Activated T-helper 1 cell treated with anti-CD3 and anti-CD28 coated beads, Interleukin-12 subunit alpha, Interleukin-12 subunit beta, Interleukin-2, Interleukin-4 antibody, amounts not matched to agents 30 ng/mL and 10 ng/mL and 1 ng/mL, durations not matched to agents 14 hours and 24 hours and 36 hours (primary cell): ENCODE measurements around the gene NLRP9. TPM values are rescaled to one million over a fixed set of nuclear protein-coding genes. Genes with fewer than 3 reads are reported as not detected.
"Not testable (repeated sequence)": the region's sequence is repeated elsewhere in the genome, so short reads cannot be mapped to it uniquely, and the experiment has no call there.

ENCODE experiments used
- DNase-seq: peaks from one replicate; pipeline ENCODE4 v3.0.0; 2021; ENCODE audit warnings: low spot score
- H3K27ac Mint-ChIP-seq: one replicate; pipeline ENCODE4 v1.8.0; 2021; ENCODE audit warnings: mild to moderate bottlenecking, mixed read lengths
- H3K27me3 Mint-ChIP-seq: one replicate; pipeline ENCODE4 v1.8.0; 2022; ENCODE audit warnings: mild to moderate bottlenecking, moderate library complexity, mixed read lengths; ENCODE audit not compliant: insufficient read depth
- H3K36me3 Mint-ChIP-seq: one replicate; pipeline ENCODE4 v1.8.0; 2021; ENCODE audit warnings: low read depth, mixed read lengths
- H3K4me1 Mint-ChIP-seq: one replicate; pipeline ENCODE4 v1.8.0; 2021; ENCODE audit warnings: low read depth, mixed read lengths
- H3K4me3 Mint-ChIP-seq: one replicate; pipeline ENCODE4 v1.8.0; 2021; ENCODE audit warnings: mild to moderate bottlenecking, moderate library complexity, mixed read lengths
- H3K9me3 Mint-ChIP-seq: one replicate; pipeline ENCODE4 v1.8.0; 2021; ENCODE audit warnings: mixed read lengths
- intact Hi-C: fragments of 100-400 bp; cut with micrococcal nuclease; formaldehyde crosslinking; loops from one replicate; pipeline ENCODE4 v1.15.1; 2024
- total RNA-seq: library from RNA; stranded (reverse); gene quantifications from 2 replicates; pipeline ENCODE4 v1.2.3, GENCODE V29; 2022

Gene NLRP9
- total RNA-seq, 1 donor from 2014 or later, result not detected

- Mint-ChIP-seq H3K27ac (no peak overlapping the region), H3K4me3 (no peak overlapping the region), H3K27me3 (no peaks in the 10 kb centered on the region), H3K9me3 (peaks cover 28% of the 10 kb centered on the region), H3K36me3 (no peaks in the 10 kb centered on the region), H3K4me1 (no peaks in the 10 kb centered on the region)
- intact Hi-C loops, result no loop called here
- no peak for DNase-seq
Observed at GRCh38 chr19:55720214-55720746, 17.9 kb downstream of the NLRP9 start.

GRCh38 chr19:55717879-55718711 lies 20.1 kb downstream of the NLRP9 start:
- H3K36me3 Mint-ChIP-seq, H3K27me3 Mint-ChIP-seq, DNase-seq, intact Hi-C loops, H3K27ac Mint-ChIP-seq, H3K4me3 Mint-ChIP-seq, H3K4me1 Mint-ChIP-seq: not testable (repeated sequence)
- H3K9me3 Mint-ChIP-seq, result peaks cover 28% of the 10 kb centered on the region

- Mint-ChIP-seq H3K36me3 (no peaks in the 10 kb centered on the region), H3K9me3 (peaks cover 26% of the 10 kb centered on the region), H3K27me3 (no peaks in the 10 kb centered on the region), H3K4me1 (no peaks in the 10 kb centered on the region), H3K27ac (no peak overlapping the region), H3K4me3 (no peak overlapping the region)
- intact Hi-C loops, result no loop called here
- no peak for DNase-seq
Observed at GRCh38 chr19:55717251-55717650, 21.0 kb downstream of the NLRP9 start.

GRCh38 chr19:55716531-55716930 lies 21.7 kb downstream of the NLRP9 start:
- no peaks in the 10 kb centered on the region for H3K27me3 Mint-ChIP-seq
- intact Hi-C loops, result no loop called here
- no peak for DNase-seq
- H3K9me3 Mint-ChIP-seq, result peaks cover 26% of the 10 kb centered on the region
- H3K4me1 Mint-ChIP-seq, result no peaks in the 10 kb centered on the region
- no peak overlapping the region for H3K27ac Mint-ChIP-seq
- H3K36me3 Mint-ChIP-seq, result no peaks in the 10 kb centered on the region
- H3K4me3 Mint-ChIP-seq, result no peak overlapping the region

GRCh38 chr19:55712804-55713631 lies 25.2 kb downstream of the NLRP9 start:
- no peaks in the 10 kb centered on the region for H3K27me3 Mint-ChIP-seq
- no peak overlapping the region for H3K27ac Mint-ChIP-seq
- DNase-seq, result no peak
- no peak overlapping the region for H3K4me3 Mint-ChIP-seq
- H3K36me3 Mint-ChIP-seq, result no peaks in the 10 kb centered on the region
- peaks cover 16% of the 10 kb centered on the region for H3K9me3 Mint-ChIP-seq
- no peaks in the 10 kb centered on the region for H3K4me1 Mint-ChIP-seq
- intact Hi-C loops, result no loop called here

- intact Hi-C loops, result no loop called here
- DNase-seq, result no peak
- Mint-ChIP-seq H3K36me3 (no peaks in the 10 kb centered on the region), H3K4me3 (no peak overlapping the region), H3K4me1 (no peaks in the 10 kb centered on the region), H3K27me3 (no peaks in the 10 kb centered on the region), H3K27ac (no peak overlapping the region), H3K9me3 (peaks cover 16% of the 10 kb centered on the region)
Observed at GRCh38 chr19:55711719-55712118, 26.5 kb downstream of the NLRP9 start.

- Mint-ChIP-seq H3K9me3 (no peaks in the 10 kb centered on the region), H3K36me3 (peaks cover 2% of the 10 kb centered on the region), H3K4me1 (no peaks in the 10 kb centered on the region), H3K4me3 (no peak overlapping the region), H3K27me3 (no peaks in the 10 kb centered on the region), H3K27ac (no peak overlapping the region)
- no peak for DNase-seq
- intact Hi-C loops, result no loop called here
Observed at GRCh38 chr19:55705972-55706371, 32.2 kb downstream of the NLRP9 start.

- Mint-ChIP-seq H3K27me3 (no peaks in the 10 kb centered on the region), H3K4me3 (no peak overlapping the region), H3K36me3 (peaks cover 5% of the 10 kb centered on the region), H3K27ac (peak overlapping the region; percentile 37), H3K9me3 (no peaks in the 10 kb centered on the region), H3K4me1 (no peaks in the 10 kb centered on the region)
- intact Hi-C loops, result no loop called here
- DNase-seq, result no peak
Observed at GRCh38 chr19:55704494-55705245, 33.5 kb downstream of the NLRP9 start.

GRCh38 chr19:55703790-55704215 lies 34.4 kb downstream of the NLRP9 start:
- no peaks in the 10 kb centered on the region for H3K9me3 Mint-ChIP-seq
- H3K36me3 Mint-ChIP-seq, result peaks cover 5% of the 10 kb centered on the region
- H3K27me3 Mint-ChIP-seq, result no peaks in the 10 kb centered on the region
- H3K27ac Mint-ChIP-seq, result no peak overlapping the region
- H3K4me1 Mint-ChIP-seq, result no peaks in the 10 kb centered on the region
- intact Hi-C loops, result no loop called here
- no peak overlapping the region for H3K4me3 Mint-ChIP-seq
- DNase-seq, result peak; percentile 34

- H3K4me3 Mint-ChIP-seq, result no peak overlapping the region
- H3K27ac Mint-ChIP-seq, result no peak overlapping the region
- no peaks in the 10 kb centered on the region for H3K27me3 Mint-ChIP-seq
- intact Hi-C loops, result no loop called here
- H3K9me3 Mint-ChIP-seq, result no peaks in the 10 kb centered on the region
- peaks cover 14% of the 10 kb centered on the region for H3K36me3 Mint-ChIP-seq
- no peaks in the 10 kb centered on the region for H3K4me1 Mint-ChIP-seq
- DNase-seq, result no peak
Observed at GRCh38 chr19:55702131-55702627, 36.0 kb downstream of the NLRP9 start.

GRCh38 chr19:55700813-55701212 lies 37.4 kb downstream of the NLRP9 start:
- DNase-seq, result no peak
- intact Hi-C loops, result no loop called here
- Mint-ChIP-seq H3K4me3 (no peak overlapping the region), H3K36me3 (peaks cover 14% of the 10 kb centered on the region), H3K27ac (no peak overlapping the region), H3K9me3 (no peaks in the 10 kb centered on the region), H3K27me3 (no peaks in the 10 kb centered on the region), H3K4me1 (no peaks in the 10 kb centered on the region)

GRCh38 chr19:55699221-55699620 lies 39.0 kb downstream of the NLRP9 start:
- DNase-seq, result no peak
- H3K9me3 Mint-ChIP-seq, result no peaks in the 10 kb centered on the region
- no peak overlapping the region for H3K27ac Mint-ChIP-seq
- peaks cover 16% of the 10 kb centered on the region for H3K36me3 Mint-ChIP-seq
- H3K27me3 Mint-ChIP-seq, result no peaks in the 10 kb centered on the region
- intact Hi-C loops, result no loop called here
- no peaks in the 10 kb centered on the region for H3K4me1 Mint-ChIP-seq
- no peak overlapping the region for H3K4me3 Mint-ChIP-seq
